A673 (cell line): Measurements from ENCODE around the gene REXO4. TPM values are rescaled to one million over a fixed set of nuclear protein-coding genes. Genes with fewer than 3 reads are reported as not detected.
A peak's percentile ranks its signal among the peaks of the same experiment; 100 is the strongest.

Source experiments
- BruUV-seq: library from RNA; stranded (reverse); fragments of 400-500 nt; replicated peaks from 2 replicates; lab custom pipeline; 2021; lab: Mats Ljungman, UMichigan
- CTCF ChIA-PET: fragments of 300-600 bp; sonication (Branson Sonifier 250); formaldehyde crosslinking; loops from one replicate; lab custom pipeline; 2022; ENCODE audit warnings: antibody characterized with exemption; lab: Charles Lee
- POLR2A ChIA-PET: fragments of 300-600 bp; sonication (Branson Sonifier 250); formaldehyde crosslinking; loops from one replicate; lab custom pipeline; 2022; ENCODE audit warnings: antibody characterized with exemption; ENCODE audit not compliant: low non-redundant PET; lab: Charles Lee
- DNase-seq: peaks from one replicate; pipeline ENCODE4 v3.0.0-alpha.2; 2015; ENCODE audit warnings: low spot score
- H3K27ac ChIP-seq: fragments of 200-600 bp; sonication (generic); 2 replicates; pipeline ENCODE4 v1.5.1; 2016; ENCODE audit warnings: mixed run types, low read depth, mild to moderate bottlenecking, mixed read lengths, antibody characterized with exemption, low read length; ENCODE audit not compliant: poor library complexity, severe bottlenecking
- H3K27me3 ChIP-seq: fragments of 200-600 bp; sonication (generic); replicated peaks from 2 replicates; pipeline ENCODE4 v1.6.1; 2017; ENCODE audit warnings: mixed run types, low read depth, mild to moderate bottlenecking, mixed read lengths, antibody characterized with exemption, low read length; ENCODE audit not compliant: insufficient read depth, poor library complexity
- H3K36me3 ChIP-seq: fragments of 200-600 bp; sonication (generic); 2 replicates; pipeline ENCODE4 v1.6.1; 2016; ENCODE audit warnings: mixed run types, mild to moderate bottlenecking, mixed read lengths, antibody characterized with exemption, low read length; ENCODE audit not compliant: insufficient read depth, poor library complexity, severe bottlenecking
- H3K4me1 ChIP-seq: fragments of 200-600 bp; sonication (generic); 2 replicates; pipeline ENCODE4 v1.6.1; 2017; ENCODE audit warnings: mixed run types, mild to moderate bottlenecking, mixed read lengths, antibody characterized with exemption, low read length; ENCODE audit not compliant: insufficient read depth, poor library complexity, severe bottlenecking
- H3K4me3 ChIP-seq: fragments of 200-600 bp; sonication (generic); 2 replicates; pipeline ENCODE4 v1.5.1; 2016; ENCODE audit warnings: low read depth, mixed run types, mild to moderate bottlenecking, mixed read lengths, low read length; ENCODE audit not compliant: poor library complexity, severe bottlenecking
- H3K9me3 ChIP-seq: fragments of 200-600 bp; sonication (generic); 2 replicates; pipeline ENCODE4 v1.6.1; 2016; ENCODE audit warnings: mixed run types, low read depth, mild to moderate bottlenecking, mixed read lengths, antibody characterized with exemption, low read length; ENCODE audit not compliant: poor library complexity, severe bottlenecking
- CTCF ChIP-seq: fragments of 300-800, 200-600 bp; sonication (generic); conservative IDR thresholded peaks from 2 replicates; pipeline ENCODE4 v1.5.1; 2017; ENCODE audit warnings: low read depth, mild to moderate bottlenecking, antibody characterized with exemption, low read length, moderate library complexity, mixed read lengths
- EZH2 ChIP-seq: fragments of 200-600 bp; sonication (generic); IDR thresholded peaks from 2 replicates; pipeline ENCODE4 v1.6.1; 2017; ENCODE audit warnings: borderline replicate concordance, low read depth, mild to moderate bottlenecking, mixed read lengths, antibody characterized with exemption, low read length; ENCODE audit not compliant: poor library complexity, severe bottlenecking
- intact Hi-C: fragments of 100-400 bp; cut with micrococcal nuclease; formaldehyde crosslinking; loops from one replicate; pipeline ENCODE4 v1.10.0; 2022; ENCODE audit not compliant: unreplicated experiment
- total RNA-seq: library from RNA; stranded (reverse); gene quantifications from 2 replicates; pipeline ENCODE4 v1.2.3, GENCODE V29; 2021

Gene REXO4
- total RNA-seq, 1 experiment from 2014 or later = 35.9 TPM

- POLR2A ChIA-PET = no interaction called here
Measured at GRCh38 chr9:133397370-133397769, 20.4 kb downstream of the REXO4 start.

DNA sequence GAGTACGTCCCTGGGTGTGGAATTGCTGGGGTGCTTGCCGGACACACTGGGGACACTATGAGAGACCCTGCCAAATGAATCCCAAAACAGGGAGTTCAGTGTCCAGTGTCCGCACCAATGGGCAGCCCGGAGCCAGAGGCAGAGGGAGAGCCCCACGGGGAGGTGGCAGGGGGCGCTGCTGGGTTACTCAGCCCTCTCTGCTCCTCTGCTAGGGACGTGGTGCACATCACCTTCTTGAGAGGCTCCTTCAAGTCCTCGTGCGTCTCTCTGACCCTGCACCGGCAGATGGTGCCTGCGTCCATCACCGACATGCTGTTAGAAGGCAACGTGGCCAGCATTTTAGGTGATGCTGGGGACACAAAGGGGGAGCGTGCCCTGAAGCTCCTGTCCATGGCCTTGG lies 20.9 kb downstream of the REXO4 start:
- Histone ChIP-seq H3K9me3 (no peaks in the 10 kb centered on the region), H3K36me3 (no peaks in the 10 kb centered on the region), H3K27ac (no peak overlapping the region), H3K4me3 (no peak overlapping the region), H3K4me1 (no peaks in the 10 kb centered on the region), H3K27me3 (peaks cover 19% of the 10 kb centered on the region)
- no peak for DNase-seq
- intact Hi-C loops = no loop called here
- TF ChIP-seq EZH2 (no peak), CTCF (peak; percentile 57)
- ChIA-PET CTCF (no interaction called here), POLR2A (no interaction called here)
- BruUV-seq = no TSS peak

More at GRCh38 chr9:133397370-133397769, 20.4 kb downstream of the REXO4 start:
- no peak for DNase-seq
- Histone ChIP-seq H3K27ac (no peak overlapping the region), H3K4me3 (no peak overlapping the region), H3K36me3 (no peaks in the 10 kb centered on the region), H3K9me3 (no peaks in the 10 kb centered on the region), H3K27me3 (peaks cover 19% of the 10 kb centered on the region), H3K4me1 (no peaks in the 10 kb centered on the region)
- CTCF ChIA-PET = no interaction called here
- BruUV-seq = no TSS peak
- TF ChIP-seq CTCF = no peak
- no peak for TF ChIP-seq EZH2
- intact Hi-C loops = no loop called here

DNA sequence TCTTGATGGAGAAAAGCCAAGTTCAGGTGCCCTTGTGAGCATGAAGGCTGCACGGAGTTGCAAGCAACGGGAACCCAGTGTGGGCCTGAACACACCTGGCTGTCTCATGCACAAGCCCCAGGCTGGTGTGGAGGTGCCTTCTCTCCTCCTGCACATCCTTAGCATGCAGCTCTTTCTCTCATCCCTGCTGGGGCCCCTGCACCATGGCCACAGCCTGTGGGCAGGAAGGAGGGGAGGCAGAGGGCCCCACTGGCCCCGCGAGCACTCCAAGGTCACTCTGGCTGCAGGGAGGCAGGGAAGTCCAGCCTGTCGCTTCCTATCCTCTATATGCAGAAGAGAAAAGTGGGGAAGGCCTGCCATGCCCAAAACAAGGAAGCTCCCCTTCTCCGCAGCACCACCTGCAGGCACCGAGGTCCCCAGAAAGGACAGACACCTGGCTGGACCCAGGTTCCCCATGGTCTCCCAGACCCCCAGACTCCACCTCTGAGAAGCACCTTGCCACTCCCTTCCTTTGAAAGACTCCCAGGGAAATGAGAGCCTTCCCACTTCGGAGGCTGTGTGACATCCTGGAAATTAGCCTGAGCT lies 23.0 kb downstream of the REXO4 start:
- Histone ChIP-seq H3K9me3 (no peaks in the 10 kb centered on the region), H3K27ac (no peak overlapping the region), H3K27me3 (peaks cover 19% of the 10 kb centered on the region), H3K36me3 (no peaks in the 10 kb centered on the region), H3K4me3 (no peak overlapping the region), H3K4me1 (no peaks in the 10 kb centered on the region)
- DNase-seq = no peak
- TF ChIP-seq EZH2 (no peak), CTCF (no peak)
- ChIA-PET POLR2A (no interaction called here), CTCF (no interaction called here)
- no TSS peak for BruUV-seq
- intact Hi-C loops = no loop called here
